ENCODE measurements around the gene DOP1A.

DOP1A gene

DNA sequence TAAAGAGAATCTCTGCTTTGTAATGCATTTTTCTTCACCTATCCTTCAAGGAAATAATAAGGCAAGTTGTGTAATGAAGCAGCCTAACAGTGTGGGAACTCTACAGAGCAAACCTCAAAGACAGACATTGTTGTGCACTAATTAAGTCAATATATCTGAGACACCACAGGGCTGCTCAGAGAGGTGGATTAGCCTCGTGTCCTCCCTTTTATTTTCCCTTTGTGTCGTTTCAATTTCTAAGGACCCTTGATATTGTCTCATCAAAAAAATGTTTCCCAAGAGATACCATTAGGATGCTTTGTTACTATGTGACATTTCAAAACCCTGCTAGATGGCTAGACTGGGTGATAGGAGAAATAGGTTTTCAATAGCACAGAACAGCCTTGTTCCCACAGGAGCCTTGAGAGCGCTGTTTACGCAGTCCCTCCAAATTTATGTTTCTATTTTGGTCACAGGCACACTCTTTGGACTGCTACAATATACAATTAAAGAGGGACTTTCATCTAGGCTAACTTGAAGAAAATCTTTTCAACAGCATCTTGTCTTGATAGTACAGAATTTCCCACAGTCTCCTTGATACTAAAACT is 24.9 kb upstream of the DOP1A start:
- Histone ChIP-seq H2AFZ (ENCODE audit: low read length) (no peak overlapping the region), H2BK120ac (ENCODE audit: low read depth, low read length) (no peak overlapping the region), H3K9me3 (replicated peaks in 1 of 2; ENCODE audit: control insufficient read depth in 2 of 2, insufficient read depth in 1 of 2, low read depth in 1 of 2, low read length in 2 of 2) (no peaks in the 10 kb centered on the region), H2BK15ac (ENCODE audit: low read length) (no peak overlapping the region), H3K27ac (replicated peaks; ENCODE audit: low read length) (no peak overlapping the region), H3K18ac (ENCODE audit: low read length) (no peak overlapping the region), H3K4me1 (ENCODE audit: control insufficient read depth in 2 of 2, insufficient read depth in 1 of 2, low read depth in 1 of 2, low read length in 2 of 2) (peaks cover 0 to 5% of the 10 kb centered on the region in 2 donors), H3K4ac (ENCODE audit: low read length) (no peak overlapping the region), H3K4me3 (ENCODE audit: low read length in 2 of 2) (no peak overlapping the region), H2BK5ac (ENCODE audit: low read length) (no peak overlapping the region), H3K14ac (ENCODE audit: low read length) (no peak overlapping the region), H3K79me1 (ENCODE audit: low read depth, low read length) (no peaks in the 10 kb centered on the region), H3K23ac (ENCODE audit: low read depth, low read length, poor library complexity) (no peak overlapping the region), H4K91ac (ENCODE audit: low read depth, low read length, poor library complexity) (no peak overlapping the region), H3K4me2 (ENCODE audit: insufficient read depth, low read length, poor library complexity, severe bottlenecking) (no peak overlapping the region), H3K9ac (ENCODE audit: low read depth, low read length, poor library complexity) (no peak overlapping the region), H4K8ac (ENCODE audit: low read depth, low read length) (no peak overlapping the region), H3K36me3 (replicated peaks in 1 of 2; ENCODE audit: control insufficient read depth in 2 of 2, insufficient read depth in 2 of 2, low read length in 2 of 2) (peaks cover 0 to 4% of the 10 kb centered on the region in 2 donors), H3K27me3 (ENCODE audit: control insufficient read depth in 3 of 3, insufficient read depth in 3 of 3, low read depth in 1 of 3, low read length in 3 of 3) (no peaks in the 10 kb centered on the region), H2AK5ac (ENCODE audit: low read depth, low read length) (no peak overlapping the region), H2BK12ac (ENCODE audit: low read length) (no peak overlapping the region)
- no CpG with 5 or more reads among the region's 4 CpGs for WGBS, 2 donors (ENCODE audit: extremely low coverage in 2 of 2, insufficient read length in 2 of 2, insufficient replicate concordance in 1 of 2)
- DNase-seq (ENCODE audit: low spot score), result peak; percentile 32

DNA sequence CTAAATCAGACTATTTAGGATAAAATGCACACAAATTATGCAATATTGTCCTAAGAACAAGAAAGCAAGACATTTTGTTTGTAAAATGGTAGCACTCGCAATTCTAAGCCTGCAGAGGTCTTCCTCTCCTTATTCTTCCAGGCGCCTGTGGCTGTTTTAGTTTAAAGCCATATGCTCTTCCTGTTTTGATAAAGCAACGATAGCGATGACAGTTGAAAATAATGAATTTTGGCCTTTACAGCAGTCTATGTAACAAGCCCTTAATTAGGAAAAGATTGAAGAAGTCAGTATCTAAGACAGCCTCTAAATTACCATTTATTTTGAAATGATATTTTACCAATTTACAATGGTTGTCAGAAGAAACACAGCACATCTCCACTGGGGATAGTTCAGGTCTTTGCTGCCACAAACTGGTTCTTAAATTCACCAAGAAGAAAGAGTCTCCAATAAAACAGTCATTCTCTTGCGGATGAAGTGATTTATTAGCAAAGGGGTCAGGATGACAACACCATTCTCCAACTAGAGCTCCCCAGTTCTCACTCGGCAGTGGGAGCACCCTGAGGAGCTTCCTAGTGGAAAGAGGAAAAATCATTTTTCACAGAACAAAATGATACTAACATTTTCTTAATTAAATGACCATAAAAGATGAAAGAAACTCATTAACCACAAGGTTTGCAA is 23.2 kb upstream of the DOP1A start:
- Histone ChIP-seq H3K4me1 (ENCODE audit: control insufficient read depth in 2 of 2, insufficient read depth in 1 of 2, low read depth in 1 of 2, low read length in 2 of 2) (peaks cover 0 to 5% of the 10 kb centered on the region in 2 donors), H3K36me3 (replicated peaks in 1 of 2; ENCODE audit: control insufficient read depth in 2 of 2, insufficient read depth in 2 of 2, low read length in 2 of 2) (peaks cover 0 to 5% of the 10 kb centered on the region in 2 donors), H3K23ac (ENCODE audit: low read depth, low read length, poor library complexity) (no peak overlapping the region), H3K4me2 (ENCODE audit: insufficient read depth, low read length, poor library complexity, severe bottlenecking) (no peak overlapping the region), H2BK120ac (ENCODE audit: low read depth, low read length) (no peak overlapping the region), H2BK15ac (ENCODE audit: low read length) (no peak overlapping the region), H3K79me1 (ENCODE audit: low read depth, low read length) (no peaks in the 10 kb centered on the region), H2AK5ac (ENCODE audit: low read depth, low read length) (no peak overlapping the region), H2BK12ac (ENCODE audit: low read length) (no peak overlapping the region), H3K9me3 (replicated peaks in 1 of 2; ENCODE audit: control insufficient read depth in 2 of 2, insufficient read depth in 1 of 2, low read depth in 1 of 2, low read length in 2 of 2) (no peaks in the 10 kb centered on the region), H4K8ac (ENCODE audit: low read depth, low read length) (no peak overlapping the region), H3K9ac (ENCODE audit: low read depth, low read length, poor library complexity) (no peak overlapping the region), H2BK5ac (ENCODE audit: low read length) (no peak overlapping the region), H4K91ac (ENCODE audit: low read depth, low read length, poor library complexity) (no peak overlapping the region), H2AFZ (ENCODE audit: low read length) (no peak overlapping the region), H3K4ac (ENCODE audit: low read length) (no peak overlapping the region), H3K27me3 (ENCODE audit: control insufficient read depth in 3 of 3, insufficient read depth in 3 of 3, low read depth in 1 of 3, low read length in 3 of 3) (no peaks in the 10 kb centered on the region), H3K18ac (ENCODE audit: low read length) (no peak overlapping the region), H3K14ac (ENCODE audit: low read length) (no peak overlapping the region), H3K4me3 (ENCODE audit: low read length in 2 of 2) (no peak overlapping the region), H3K27ac (replicated peaks; ENCODE audit: low read length) (no peak overlapping the region)
- no CpG with 5 or more reads among the region's 6 CpGs for WGBS, 2 donors (ENCODE audit: extremely low coverage in 2 of 2, insufficient read length in 2 of 2, insufficient replicate concordance in 1 of 2)
- DNase-seq (ENCODE audit: low spot score), result no peak

DNA sequence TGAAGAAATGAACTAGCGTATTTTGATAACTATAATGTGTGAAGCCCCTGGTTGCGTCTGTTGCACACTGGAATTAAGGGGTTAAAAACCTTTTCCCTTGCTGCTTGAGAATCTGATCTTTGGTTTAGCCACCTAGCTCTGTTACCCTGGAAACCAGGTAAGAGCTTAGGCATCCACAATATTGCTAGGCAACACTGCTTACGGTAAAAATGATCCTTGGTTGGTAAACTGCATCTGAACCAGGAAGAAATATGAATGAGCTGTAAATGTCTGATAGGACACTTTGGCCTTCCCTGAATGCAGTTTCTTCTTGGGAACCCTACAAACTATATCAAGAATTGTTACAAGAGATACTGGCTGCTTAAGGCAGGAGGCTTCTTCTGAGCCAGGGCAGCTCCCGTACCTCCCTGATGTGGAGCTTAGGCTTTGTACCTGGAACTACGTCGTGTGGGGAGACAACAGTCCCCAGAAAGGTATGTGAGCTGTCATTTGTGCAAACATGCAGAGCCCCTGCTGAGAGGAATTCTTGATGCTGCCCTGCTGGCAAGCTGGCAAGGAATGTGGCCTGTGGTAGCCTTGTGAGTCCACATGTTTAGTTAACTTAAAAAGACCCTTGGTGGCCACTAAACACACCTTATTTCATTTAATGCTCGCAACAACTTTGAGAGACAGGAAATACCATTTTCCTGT is 20.3 kb upstream of the DOP1A start:
- Histone ChIP-seq H3K4me1 (ENCODE audit: control insufficient read depth in 2 of 2, insufficient read depth in 1 of 2, low read depth in 1 of 2, low read length in 2 of 2) (peaks cover 0 to 5% of the 10 kb centered on the region in 2 donors), H3K4me3 (ENCODE audit: low read length in 2 of 2) (no peak overlapping the region), H3K9me3 (replicated peaks in 1 of 2; ENCODE audit: control insufficient read depth in 2 of 2, insufficient read depth in 1 of 2, low read depth in 1 of 2, low read length in 2 of 2) (no peaks in the 10 kb centered on the region), H3K79me1 (ENCODE audit: low read depth, low read length) (no peaks in the 10 kb centered on the region), H3K14ac (ENCODE audit: low read length) (no peak overlapping the region), H2BK5ac (ENCODE audit: low read length) (no peak overlapping the region), H4K8ac (ENCODE audit: low read depth, low read length) (no peak overlapping the region), H2AFZ (ENCODE audit: low read length) (no peak overlapping the region), H3K4me2 (ENCODE audit: insufficient read depth, low read length, poor library complexity, severe bottlenecking) (no peak overlapping the region), H3K27me3 (ENCODE audit: control insufficient read depth in 3 of 3, insufficient read depth in 3 of 3, low read depth in 1 of 3, low read length in 3 of 3) (no peaks in the 10 kb centered on the region), H4K91ac (ENCODE audit: low read depth, low read length, poor library complexity) (no peak overlapping the region), H2AK5ac (ENCODE audit: low read depth, low read length) (no peak overlapping the region), H3K4ac (ENCODE audit: low read length) (no peak overlapping the region), H3K9ac (ENCODE audit: low read depth, low read length, poor library complexity) (no peak overlapping the region), H3K27ac (replicated peaks; ENCODE audit: low read length) (no peak overlapping the region), H2BK120ac (ENCODE audit: low read depth, low read length) (no peak overlapping the region), H2BK12ac (ENCODE audit: low read length) (no peak overlapping the region), H3K36me3 (replicated peaks in 1 of 2; ENCODE audit: control insufficient read depth in 2 of 2, insufficient read depth in 2 of 2, low read length in 2 of 2) (peaks cover 2 to 26% of the 10 kb centered on the region in 2 donors), H2BK15ac (ENCODE audit: low read length) (no peak overlapping the region), H3K18ac (ENCODE audit: low read length) (no peak overlapping the region), H3K23ac (ENCODE audit: low read depth, low read length, poor library complexity) (no peak overlapping the region)
- DNase-seq (ENCODE audit: low spot score), result no peak
- no CpG with 5 or more reads among the region's 7 CpGs for WGBS, 2 donors (ENCODE audit: extremely low coverage in 2 of 2, insufficient read length in 2 of 2, insufficient replicate concordance in 1 of 2)

Measured in neuronal stem cell (in vitro differentiated cells).